Neural progenitor cell (in vitro differentiated cells): ENCODE data around the gene MACROD1.

Experiments used
- CTCF ChIP-seq: fragments of 200-600 bp; sonication (generic); IDR thresholded peaks from 2 replicates; pipeline ENCODE4 v1.5.1; 2017; ENCODE audit warnings: antibody characterized with exemption, mild to moderate bottlenecking
- EZH2phosphoT487 ChIP-seq: fragments of 200-600 bp; sonication (generic); IDR thresholded peaks from 2 replicates; pipeline ENCODE4 v1.6.1; 2017; ENCODE audit warnings: antibody characterized with exemption

GRCh38 chr11:64118876-64119665, 46.8 kb downstream of the MACROD1 start:
- TF ChIP-seq CTCF (no peak), EZH2phosphoT487 (no peak)
